ENCODE measurements around the gene ARHGEF4.

- TF ChIP-seq CTCF (IDR thresholded peaks at IDR 0.05 in 8 of 11, conservative IDR thresholded peaks at IDR 0.05 in 3 of 11) (no peak), POLR2AphosphoS5 (IDR thresholded peaks at IDR 0.05) (no peak)
Measured at GRCh38 chr2:130916438-130916705, 79.7 kb downstream of the ARHGEF4 start.

Measured in spleen (tissue), 7 donors.